ENCODE results near the gene CCDC82.

CCDC82 gene

DNA sequence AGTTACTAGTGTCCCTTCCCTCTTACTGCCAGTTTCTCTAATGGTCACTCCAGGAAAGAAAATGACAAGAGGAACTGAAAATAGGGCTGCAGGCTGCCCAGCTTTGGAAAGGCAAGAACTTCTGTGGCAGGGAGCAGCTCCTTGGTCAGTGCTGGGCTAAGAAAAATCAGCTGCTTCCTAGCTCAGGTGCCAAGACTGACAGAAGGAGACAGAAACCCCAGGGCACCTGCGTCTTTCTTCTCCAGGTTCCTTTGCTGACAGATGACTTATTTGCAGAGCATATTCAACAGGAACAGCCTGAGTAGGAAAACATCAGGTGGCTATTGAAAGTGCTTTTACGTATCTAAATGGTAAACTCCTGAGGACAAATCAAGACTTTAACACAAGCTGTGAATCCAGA is 72.1 kb downstream of the CCDC82 start:
- Histone ChIP-seq H3K27ac (ENCODE audit: insufficient read depth in 1 of 2, low read depth in 1 of 2, low read length in 2 of 2, poor library complexity in 1 of 2, severe bottlenecking in 2 of 2) (no peak overlapping the region), H3K27me3 (replicated peaks in 2 of 5; ENCODE audit: control insufficient read depth in 4 of 5, insufficient read depth in 5 of 5, low read length in 4 of 5) (no peaks in the 10 kb centered on the region), H3K4me1 (ENCODE audit: control extremely low read depth in 1 of 4, control insufficient read depth in 4 of 4, insufficient read depth in 4 of 4, low read length in 3 of 4) (peaks cover 3 to 25% (median 20%) of the 10 kb centered on the region in 4 experiments), H3K9me3 (ENCODE audit: control extremely low read depth in 1 of 5, control insufficient read depth in 4 of 5, insufficient read depth in 2 of 5, low read depth in 1 of 5, low read length in 4 of 5) (no peaks in the 10 kb centered on the region), H3K4me3 (ENCODE audit: control insufficient read depth in 1 of 7, extremely low read depth in 1 of 7, insufficient read depth in 4 of 7, low read depth in 2 of 7, low read length in 6 of 7) (no peak overlapping the region), H3K36me3 (ENCODE audit: control insufficient read depth in 4 of 4, insufficient read depth in 4 of 4, low read length in 3 of 4) (no peaks in the 10 kb centered on the region)
- ChIA-PET POLR2A (interaction anchor here (0.8 kb wide), 1 partner anchor 48 kb away, joined by 3 read pairs; no protein-coding TSS in a partner anchor), CTCF (interaction anchor here (1.0 to 1.8 kb wide), 5 partner anchors 11 to 24 kb away, joined by 3 to 5 read pairs (median 3); no protein-coding TSS in a partner anchor)
- 100% methylated on average over 1 of the region's 2 CpGs for WGBS (ENCODE audit: insufficient coverage)
- DNase-seq: no peak

- Histone ChIP-seq H3K27ac (ENCODE audit: insufficient read depth in 1 of 2, low read depth in 1 of 2, low read length in 2 of 2, poor library complexity in 1 of 2, severe bottlenecking in 2 of 2) (no peak overlapping the region), H3K9me3 (ENCODE audit: control extremely low read depth in 1 of 5, control insufficient read depth in 4 of 5, insufficient read depth in 2 of 5, low read depth in 1 of 5, low read length in 4 of 5) (no peaks in the 10 kb centered on the region), H3K4me1 (ENCODE audit: control extremely low read depth in 1 of 4, control insufficient read depth in 4 of 4, insufficient read depth in 4 of 4, low read length in 3 of 4) (peaks cover 3 to 25% (median 20%) of the 10 kb centered on the region in 4 experiments), H3K36me3 (ENCODE audit: control insufficient read depth in 4 of 4, insufficient read depth in 4 of 4, low read length in 3 of 4) (no peaks in the 10 kb centered on the region), H3K27me3 (replicated peaks in 2 of 5; ENCODE audit: control insufficient read depth in 4 of 5, insufficient read depth in 5 of 5, low read length in 4 of 5) (no peaks in the 10 kb centered on the region), H3K4me3 (ENCODE audit: control insufficient read depth in 1 of 7, extremely low read depth in 1 of 7, insufficient read depth in 4 of 7, low read depth in 2 of 7, low read length in 6 of 7) (no peak overlapping the region)
- ChIA-PET CTCF (interaction anchor here (1.0 to 1.8 kb wide), 5 partner anchors 10 to 25 kb away, joined by 3 to 5 read pairs (median 3); no protein-coding TSS in a partner anchor), POLR2A (interaction anchor here (0.6 to 0.8 kb wide), 2 partner anchors 47 to 282 kb away, joined by 3 read pairs; no protein-coding TSS in a partner anchor)
- DNase-seq: no peak
- WGBS (ENCODE audit: insufficient coverage): 100% methylated on average over 3 of the region's 3 CpGs
Measured at GRCh38 chr11:96316869-96317268, 72.8 kb downstream of the CCDC82 start.

GRCh38 chr11:96315476-96315875 is 74.2 kb downstream of the CCDC82 start:
- H3K4me3 ChIP-seq (ENCODE audit: control insufficient read depth in 1 of 7, extremely low read depth in 1 of 7, insufficient read depth in 4 of 7, low read depth in 2 of 7, low read length in 6 of 7): no peak overlapping the region
- CTCF ChIA-PET: interaction anchor here (1.1 to 1.6 kb wide), 2 partner anchors 17 to 28 kb away, joined by 3 to 4 read pairs; partner anchors contain the start of gene MAML2
- no peak overlapping the region for H3K27ac ChIP-seq (ENCODE audit: insufficient read depth in 1 of 2, low read depth in 1 of 2, low read length in 2 of 2, poor library complexity in 1 of 2, severe bottlenecking in 2 of 2)
- no peaks in the 10 kb centered on the region for H3K27me3 ChIP-seq (replicated peaks in 2 of 5; ENCODE audit: control insufficient read depth in 4 of 5, insufficient read depth in 5 of 5, low read length in 4 of 5)
- no peaks in the 10 kb centered on the region for H3K36me3 ChIP-seq (ENCODE audit: control insufficient read depth in 4 of 4, insufficient read depth in 4 of 4, low read length in 3 of 4)
- H3K9me3 ChIP-seq (ENCODE audit: control extremely low read depth in 1 of 5, control insufficient read depth in 4 of 5, insufficient read depth in 2 of 5, low read depth in 1 of 5, low read length in 4 of 5): no peaks in the 10 kb centered on the region
- H3K4me1 ChIP-seq (ENCODE audit: control extremely low read depth in 1 of 4, control insufficient read depth in 4 of 4, insufficient read depth in 4 of 4, low read length in 3 of 4): peaks cover 3 to 25% (median 20%) of the 10 kb centered on the region in 4 experiments
- POLR2A ChIA-PET: no interaction called here
- DNase-seq: no peak
- 86% methylated on average over 1 of the region's 1 CpG for WGBS (ENCODE audit: insufficient coverage)

GRCh38 chr11:96314326-96315020 is 75.2 kb downstream of the CCDC82 start:
- DNase-seq: peak in 2 of 3 donors; percentile 46 to 56
- POLR2A ChIA-PET: no interaction called here
- Histone ChIP-seq H3K36me3 (ENCODE audit: control insufficient read depth in 4 of 4, insufficient read depth in 4 of 4, low read length in 3 of 4) (no peaks in the 10 kb centered on the region), H3K9me3 (ENCODE audit: control extremely low read depth in 1 of 5, control insufficient read depth in 4 of 5, insufficient read depth in 2 of 5, low read depth in 1 of 5, low read length in 4 of 5) (no peaks in the 10 kb centered on the region), H3K4me3 (ENCODE audit: control insufficient read depth in 1 of 7, extremely low read depth in 1 of 7, insufficient read depth in 4 of 7, low read depth in 2 of 7, low read length in 6 of 7) (peak overlapping the region in 3 of 7 experiments; percentile 11 to 17 (median 16)), H3K27ac (ENCODE audit: insufficient read depth in 1 of 2, low read depth in 1 of 2, low read length in 2 of 2, poor library complexity in 1 of 2, severe bottlenecking in 2 of 2) (peak overlapping the region in 1 of 2 experiments; percentile 27), H3K27me3 (replicated peaks in 2 of 5; ENCODE audit: control insufficient read depth in 4 of 5, insufficient read depth in 5 of 5, low read length in 4 of 5) (no peaks in the 10 kb centered on the region), H3K4me1 (ENCODE audit: control extremely low read depth in 1 of 4, control insufficient read depth in 4 of 4, insufficient read depth in 4 of 4, low read length in 3 of 4) (peaks cover 3 to 25% (median 20%) of the 10 kb centered on the region in 4 experiments)
- CTCF ChIA-PET: interaction anchor here (0.6 to 1.6 kb wide), 5 partner anchors 18 to 73 kb away, joined by 3 to 4 read pairs (median 3); partner anchors contain the start of gene MAML2
- 29% methylated on average over 3 of the region's 4 CpGs for WGBS (ENCODE audit: insufficient coverage)

DNA sequence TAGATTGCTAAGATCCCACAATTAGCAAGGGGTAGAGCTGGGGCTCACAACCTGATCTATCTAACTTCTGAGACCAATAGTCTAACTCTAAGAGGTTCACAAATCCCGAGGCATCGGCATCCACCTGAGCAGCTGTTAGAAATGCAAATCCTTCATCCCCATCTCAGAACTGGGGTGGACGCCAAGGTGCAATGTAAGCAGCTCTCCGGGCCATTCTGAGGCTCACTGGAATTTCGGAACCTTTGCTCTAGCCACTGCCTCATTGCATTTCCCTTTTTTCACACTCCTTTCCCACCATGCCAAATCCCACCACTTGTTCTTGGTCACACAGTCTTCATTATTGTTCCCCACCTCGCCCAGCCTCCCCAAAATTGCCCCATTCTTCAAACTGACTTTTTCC is 76.5 kb downstream of the CCDC82 start:
- no peak overlapping the region for H3K27ac ChIP-seq (ENCODE audit: insufficient read depth in 1 of 2, low read depth in 1 of 2, low read length in 2 of 2, poor library complexity in 1 of 2, severe bottlenecking in 2 of 2)
- ChIA-PET CTCF (interaction anchor here (1.0 to 11.1 kb wide), 2 partner anchors 28 to 258 kb away, joined by 3 to 95 read pairs; partner anchors contain the start of gene MAML2), POLR2A (interaction anchor here (1.0 kb wide), 1 partner anchor 26 kb away, joined by 4 read pairs; no protein-coding TSS in a partner anchor)
- H3K27me3 ChIP-seq (replicated peaks in 2 of 5; ENCODE audit: control insufficient read depth in 4 of 5, insufficient read depth in 5 of 5, low read length in 4 of 5): no peaks in the 10 kb centered on the region
- 85% methylated on average over 6 of the region's 6 CpGs for WGBS (ENCODE audit: insufficient coverage)
- no peaks in the 10 kb centered on the region for H3K36me3 ChIP-seq (ENCODE audit: control insufficient read depth in 4 of 4, insufficient read depth in 4 of 4, low read length in 3 of 4)
- H3K4me3 ChIP-seq (ENCODE audit: control insufficient read depth in 1 of 7, extremely low read depth in 1 of 7, insufficient read depth in 4 of 7, low read depth in 2 of 7, low read length in 6 of 7): no peak overlapping the region
- no peak for DNase-seq
- H3K4me1 ChIP-seq (ENCODE audit: control extremely low read depth in 1 of 4, control insufficient read depth in 4 of 4, insufficient read depth in 4 of 4, low read length in 3 of 4): peaks cover 3 to 27% (median 20%) of the 10 kb centered on the region in 4 experiments
- H3K9me3 ChIP-seq (ENCODE audit: control extremely low read depth in 1 of 5, control insufficient read depth in 4 of 5, insufficient read depth in 2 of 5, low read depth in 1 of 5, low read length in 4 of 5): no peaks in the 10 kb centered on the region

GRCh38 chr11:96311120-96311568 is 78.6 kb downstream of the CCDC82 start:
- Histone ChIP-seq H3K27me3 (replicated peaks in 2 of 5; ENCODE audit: control insufficient read depth in 4 of 5, insufficient read depth in 5 of 5, low read length in 4 of 5) (no peaks in the 10 kb centered on the region), H3K36me3 (ENCODE audit: control insufficient read depth in 4 of 4, insufficient read depth in 4 of 4, low read length in 3 of 4) (no peaks in the 10 kb centered on the region), H3K4me1 (ENCODE audit: control extremely low read depth in 1 of 4, control insufficient read depth in 4 of 4, insufficient read depth in 4 of 4, low read length in 3 of 4) (peaks cover 3 to 43% (median 30%) of the 10 kb centered on the region in 4 experiments), H3K27ac (ENCODE audit: insufficient read depth in 1 of 2, low read depth in 1 of 2, low read length in 2 of 2, poor library complexity in 1 of 2, severe bottlenecking in 2 of 2) (no peak overlapping the region), H3K4me3 (ENCODE audit: control insufficient read depth in 1 of 7, extremely low read depth in 1 of 7, insufficient read depth in 4 of 7, low read depth in 2 of 7, low read length in 6 of 7) (no peak overlapping the region), H3K9me3 (ENCODE audit: control extremely low read depth in 1 of 5, control insufficient read depth in 4 of 5, insufficient read depth in 2 of 5, low read depth in 1 of 5, low read length in 4 of 5) (no peaks in the 10 kb centered on the region)
- no peak for DNase-seq
- ChIA-PET CTCF (interaction anchor here (0.9 to 11.1 kb wide), 5 partner anchors 8 to 42 kb away, joined by 3 to 95 read pairs (median 4); partner anchors contain the start of gene MAML2), POLR2A (interaction anchor here (0.6 kb wide), 1 partner anchor 14 kb away, joined by 3 read pairs; no protein-coding TSS in a partner anchor)
- WGBS (ENCODE audit: insufficient coverage): 100% methylated on average over 1 of the region's 2 CpGs

DNA sequence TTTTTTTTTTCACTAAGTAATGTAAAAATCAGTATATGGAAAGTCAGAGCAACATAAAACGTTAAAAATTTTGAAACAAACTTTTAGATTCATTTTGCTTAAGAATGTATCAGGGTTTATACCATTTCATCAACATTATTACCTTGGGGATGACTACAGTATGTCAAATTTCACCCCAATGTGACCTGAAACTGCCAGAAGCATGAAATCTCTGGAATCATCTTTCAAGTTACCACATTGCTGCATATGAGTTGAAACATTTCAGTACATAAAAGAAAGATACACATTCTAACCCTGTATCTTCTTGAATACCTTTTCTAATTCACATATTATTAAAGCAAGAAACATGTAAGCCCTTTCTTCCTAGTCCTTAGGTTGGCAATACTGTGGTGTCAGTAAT is 79.5 kb downstream of the CCDC82 start:
- WGBS (ENCODE audit: insufficient coverage): no CpG with 5 or more reads among the region's 1 CpG
- Histone ChIP-seq H3K27me3 (replicated peaks in 2 of 5; ENCODE audit: control insufficient read depth in 4 of 5, insufficient read depth in 5 of 5, low read length in 4 of 5) (no peaks in the 10 kb centered on the region), H3K36me3 (ENCODE audit: control insufficient read depth in 4 of 4, insufficient read depth in 4 of 4, low read length in 3 of 4) (no peaks in the 10 kb centered on the region), H3K4me3 (ENCODE audit: control insufficient read depth in 1 of 7, extremely low read depth in 1 of 7, insufficient read depth in 4 of 7, low read depth in 2 of 7, low read length in 6 of 7) (no peak overlapping the region), H3K9me3 (ENCODE audit: control extremely low read depth in 1 of 5, control insufficient read depth in 4 of 5, insufficient read depth in 2 of 5, low read depth in 1 of 5, low read length in 4 of 5) (no peaks in the 10 kb centered on the region), H3K27ac (ENCODE audit: insufficient read depth in 1 of 2, low read depth in 1 of 2, low read length in 2 of 2, poor library complexity in 1 of 2, severe bottlenecking in 2 of 2) (no peak overlapping the region), H3K4me1 (ENCODE audit: control extremely low read depth in 1 of 4, control insufficient read depth in 4 of 4, insufficient read depth in 4 of 4, low read length in 3 of 4) (peaks cover 3 to 43% (median 30%) of the 10 kb centered on the region in 4 experiments)
- POLR2A ChIA-PET: no interaction called here
- CTCF ChIA-PET: interaction anchor here (1.0 to 11.1 kb wide), 4 partner anchors 9 to 41 kb away, joined by 3 to 95 read pairs (median 6); partner anchors contain the start of gene MAML2
- DNase-seq: no peak

Data from common myeloid progenitor, CD34-positive (primary cell).